IgD-negative memory B cell (primary cell): ENCODE results near the gene MTMR2. TPM values are rescaled to one million over a fixed set of nuclear protein-coding genes. Genes with fewer than 3 reads are reported as not detected.

Experiments used
- H3K27ac Mint-ChIP-seq, 3 donors: one replicate each; pipeline ENCODE4 v1.8.0; 2020 to 2022; ENCODE audit warnings: mild to moderate bottlenecking in 3 of 3, mixed read lengths in 3 of 3, moderate library complexity in 1 of 3
- H3K27me3 Mint-ChIP-seq: one replicate; pipeline ENCODE4 v1.8.0; 2021; ENCODE audit warnings: mixed read lengths
- H3K36me3 Mint-ChIP-seq: one replicate; pipeline ENCODE4 v1.8.0; 2020; ENCODE audit warnings: mild to moderate bottlenecking, mixed read lengths
- H3K4me1 Mint-ChIP-seq, 3 donors: one replicate each; pipeline ENCODE4 v1.8.0; 2020 to 2022; ENCODE audit warnings: mixed read lengths in 3 of 3, mild to moderate bottlenecking in 1 of 3
- H3K4me3 Mint-ChIP-seq, 4 donors: one replicate each; pipeline ENCODE4 v1.8.0; 2020 to 2022; ENCODE audit warnings: mild to moderate bottlenecking in 4 of 4, mixed read lengths in 4 of 4, moderate library complexity in 3 of 4
- H3K9me3 Mint-ChIP-seq, 3 donors: one replicate each; pipeline ENCODE4 v1.8.0; 2020 to 2021; ENCODE audit warnings: mixed read lengths in 3 of 3, mild to moderate bottlenecking in 1 of 3
- polyA plus RNA-seq: library from polyadenylated mRNA; unstranded; fragments of 300-500 nt; fragmentation: Illumina TruSeq; gene quantifications from one replicate; pipeline ENCODE4 v1.2.3, GENCODE V29; 2021

The MTMR2 gene
- polyA plus RNA-seq, 1 donor from 2014 or later: 7.2 TPM

- H3K27me3 Mint-ChIP-seq: peaks cover 6% of the 10 kb centered on the region
- H3K9me3 Mint-ChIP-seq: no peaks in the 10 kb centered on the region
- no peaks in the 10 kb centered on the region for H3K36me3 Mint-ChIP-seq
- peak overlapping the region; percentile 89 to 94 (median 93) for H3K27ac Mint-ChIP-seq
- peak overlapping the region; percentile 93 to 96 (median 94) for H3K4me3 Mint-ChIP-seq
- peaks cover 21 to 30% (median 24%) of the 10 kb centered on the region in 3 donors for H3K4me1 Mint-ChIP-seq
These were observed 480 bp upstream of the MTMR2 start for GRCh38 chr11:95924414-95924760.

GRCh38 chr11:95923439-95923727, 524 bp downstream of the MTMR2 start:
- H3K36me3 Mint-ChIP-seq: no peaks in the 10 kb centered on the region
- H3K4me3 Mint-ChIP-seq: peak overlapping the region; percentile 93 to 96 (median 94)
- no peaks in the 10 kb centered on the region for H3K9me3 Mint-ChIP-seq
- H3K4me1 Mint-ChIP-seq: peaks cover 21 to 36% (median 24%) of the 10 kb centered on the region in 3 donors
- peaks cover 6% of the 10 kb centered on the region for H3K27me3 Mint-ChIP-seq
- peak overlapping the region; percentile 17 to 94 (median 93) for H3K27ac Mint-ChIP-seq

- H3K4me1 Mint-ChIP-seq: peaks cover 21 to 36% (median 24%) of the 10 kb centered on the region in 3 donors
- peak overlapping the region; percentile 93 to 96 (median 94) for H3K4me3 Mint-ChIP-seq
- H3K9me3 Mint-ChIP-seq: no peaks in the 10 kb centered on the region
- H3K36me3 Mint-ChIP-seq: no peaks in the 10 kb centered on the region
- peak overlapping the region; percentile 17 to 94 (median 93) for H3K27ac Mint-ChIP-seq
- peaks cover 6% of the 10 kb centered on the region for H3K27me3 Mint-ChIP-seq
These were observed 1.1 kb downstream of the MTMR2 start for GRCh38 chr11:95922536-95923438.

GRCh38 chr11:95922099-95922498, 1.8 kb downstream of the MTMR2 start:
- Mint-ChIP-seq H3K4me3 (peak overlapping the region in 3 of 4 donors; percentile 48 to 94 (median 53)), H3K27ac (peak overlapping the region in 2 of 3 donors; percentile 61 to 94), H3K4me1 (peaks cover 23 to 36% (median 24%) of the 10 kb centered on the region in 3 donors), H3K27me3 (peaks cover 6% of the 10 kb centered on the region), H3K36me3 (no peaks in the 10 kb centered on the region), H3K9me3 (no peaks in the 10 kb centered on the region)

GRCh38 chr11:95920460-95921105, 3.3 kb downstream of the MTMR2 start:
- Mint-ChIP-seq H3K9me3 (no peaks in the 10 kb centered on the region), H3K4me3 (no peak overlapping the region), H3K27ac (no peak overlapping the region), H3K4me1 (peaks cover 23 to 36% (median 25%) of the 10 kb centered on the region in 3 donors), H3K27me3 (no peaks in the 10 kb centered on the region), H3K36me3 (no peaks in the 10 kb centered on the region)

- H3K9me3 Mint-ChIP-seq: no peaks in the 10 kb centered on the region
- peak overlapping the region in 1 of 4 donors; percentile 33 for H3K4me3 Mint-ChIP-seq
- H3K27ac Mint-ChIP-seq: no peak overlapping the region
- no peaks in the 10 kb centered on the region for H3K36me3 Mint-ChIP-seq
- no peaks in the 10 kb centered on the region for H3K27me3 Mint-ChIP-seq
- H3K4me1 Mint-ChIP-seq: peaks cover 21 to 31% (median 22%) of the 10 kb centered on the region in 3 donors
These were observed 4.4 kb downstream of the MTMR2 start for GRCh38 chr11:95919514-95919913.

- no peak overlapping the region for H3K4me3 Mint-ChIP-seq
- H3K27me3 Mint-ChIP-seq: no peaks in the 10 kb centered on the region
- H3K27ac Mint-ChIP-seq: no peak overlapping the region
- H3K4me1 Mint-ChIP-seq: peaks cover 19 to 28% (median 19%) of the 10 kb centered on the region in 3 donors
- H3K9me3 Mint-ChIP-seq: no peaks in the 10 kb centered on the region
- H3K36me3 Mint-ChIP-seq: no peaks in the 10 kb centered on the region
These were observed 5.2 kb downstream of the MTMR2 start for GRCh38 chr11:95918720-95919119.

GRCh38 chr11:95918056-95918455, 5.9 kb downstream of the MTMR2 start:
- Mint-ChIP-seq H3K4me1 (peaks cover 17 to 28% (median 17%) of the 10 kb centered on the region in 3 donors), H3K27me3 (no peaks in the 10 kb centered on the region), H3K36me3 (no peaks in the 10 kb centered on the region), H3K4me3 (no peak overlapping the region), H3K9me3 (no peaks in the 10 kb centered on the region), H3K27ac (no peak overlapping the region)

GRCh38 chr11:95917193-95918036, 6.5 kb downstream of the MTMR2 start:
- H3K36me3 Mint-ChIP-seq: no peaks in the 10 kb centered on the region
- H3K27ac Mint-ChIP-seq: no peak overlapping the region
- peaks cover 12 to 22% (median 13%) of the 10 kb centered on the region in 3 donors for H3K4me1 Mint-ChIP-seq
- H3K9me3 Mint-ChIP-seq: no peaks in the 10 kb centered on the region
- H3K27me3 Mint-ChIP-seq: no peaks in the 10 kb centered on the region
- H3K4me3 Mint-ChIP-seq: no peak overlapping the region

- no peaks in the 10 kb centered on the region for H3K9me3 Mint-ChIP-seq
- H3K4me1 Mint-ChIP-seq: peaks cover 5 to 25% (median 8%) of the 10 kb centered on the region in 3 donors
- H3K36me3 Mint-ChIP-seq: no peaks in the 10 kb centered on the region
- no peak overlapping the region for H3K27ac Mint-ChIP-seq
- no peak overlapping the region for H3K4me3 Mint-ChIP-seq
- no peaks in the 10 kb centered on the region for H3K27me3 Mint-ChIP-seq
These were observed 7.9 kb downstream of the MTMR2 start for GRCh38 chr11:95916049-95916448.

- no peak overlapping the region for H3K4me3 Mint-ChIP-seq
- no peaks in the 10 kb centered on the region for H3K9me3 Mint-ChIP-seq
- H3K27me3 Mint-ChIP-seq: no peaks in the 10 kb centered on the region
- H3K4me1 Mint-ChIP-seq: peaks cover 5 to 25% (median 8%) of the 10 kb centered on the region in 3 donors
- H3K27ac Mint-ChIP-seq: no peak overlapping the region
- no peaks in the 10 kb centered on the region for H3K36me3 Mint-ChIP-seq
These were observed 8.9 kb downstream of the MTMR2 start for GRCh38 chr11:95915051-95915450.

GRCh38 chr11:95913830-95914615, 9.9 kb downstream of the MTMR2 start:
- Mint-ChIP-seq H3K9me3 (no peaks in the 10 kb centered on the region), H3K27ac (no peak overlapping the region), H3K4me3 (no peak overlapping the region), H3K36me3 (no peaks in the 10 kb centered on the region), H3K27me3 (no peaks in the 10 kb centered on the region), H3K4me1 (peaks cover 5 to 19% (median 8%) of the 10 kb centered on the region in 3 donors)

GRCh38 chr11:95912902-95913560, 10.9 kb downstream of the MTMR2 start:
- Mint-ChIP-seq H3K4me3 (no peak overlapping the region), H3K27ac (no peak overlapping the region), H3K4me1 (peaks cover 8 to 23% (median 10%) of the 10 kb centered on the region in 3 donors), H3K9me3 (no peaks in the 10 kb centered on the region), H3K27me3 (no peaks in the 10 kb centered on the region), H3K36me3 (peaks cover 1% of the 10 kb centered on the region)

GRCh38 chr11:95911369-95911759, 12.5 kb downstream of the MTMR2 start:
- Mint-ChIP-seq H3K27ac (no peak overlapping the region), H3K27me3 (no peaks in the 10 kb centered on the region), H3K36me3 (peaks cover 1% of the 10 kb centered on the region), H3K4me3 (no peak overlapping the region), H3K4me1 (peaks cover 9 to 29% (median 21%) of the 10 kb centered on the region in 3 donors), H3K9me3 (no peaks in the 10 kb centered on the region)
